Astrocyte (in vitro differentiated cells and primary cell): ENCODE results near the gene WBP1L.

Source experiments
- CTCF ChIP-seq: IDR thresholded peaks from 2 replicates; pipeline ENCODE4 v1.5.1; 2011; ENCODE audit warnings: low read depth, mild to moderate bottlenecking, inconsistent platforms, low read length, moderate library complexity; ENCODE audit not compliant: insufficient read depth
- EZH2 ChIP-seq: IDR thresholded peaks from 2 replicates; pipeline ENCODE4 v1.6.1; 2012; ENCODE audit warnings: mild to moderate bottlenecking, low read length, inconsistent platforms; ENCODE audit not compliant: insufficient read depth

GRCh38 chr10:102826148-102826796 lies 82.5 kb downstream of the WBP1L start:
- TF ChIP-seq CTCF (no peak), EZH2 (no peak)
